Ovary (tissue), 3 donors: ENCODE results near the gene MPP4.

ENCODE experiments used
- CTCF ChIP-seq, 3 donors: fragments of 450-650 bp in 2 of 3; fragments of 200-600 bp in 1 of 3; IDR thresholded peaks; one replicate each; pipeline versions ENCODE4 v1.5.1 to v1.8.0; 2016 to 2022; ENCODE audit warnings: antibody characterized with exemption in 3 of 3, mild to moderate bottlenecking in 1 of 3
- EP300 ChIP-seq: sonication (generic); formaldehyde crosslinking; IDR thresholded peaks from one replicate; pipeline ENCODE4 v1.6.1; 2017; ENCODE audit warnings: antibody characterized with exemption
- POLR2A ChIP-seq: fragments of 450-650 bp; IDR thresholded peaks from one replicate; pipeline ENCODE4 v1.6.1; 2017; ENCODE audit warnings: antibody characterized with exemption, mild to moderate bottlenecking, moderate library complexity
- donor health status: DM: no; HTN: no; CAD: no.

- TF ChIP-seq POLR2A (peak; percentile 31), CTCF (IDR thresholded peaks at IDR 0.05) (no peak), EP300 (no peak)
Observed at GRCh38 chr2:201644001-201644400, 54.4 kb downstream of the MPP4 start.
